ENCODE measurements around the gene MIEF1.

MIEF1 gene

GRCh38 chr22:39515266-39516050 is 13.4 kb downstream of the MIEF1 start:
- peaks cover 66% of the 10 kb centered on the region for H3K36me3 Mint-ChIP-seq (ENCODE audit: low read depth)
- DNase-seq = no peak
- H3K4me1 Mint-ChIP-seq = peaks cover 31% of the 10 kb centered on the region
- H3K9me3 Mint-ChIP-seq = no peaks in the 10 kb centered on the region
- H3K4me3 Mint-ChIP-seq = no peak overlapping the region
- H3K27ac Mint-ChIP-seq = no peak overlapping the region
- no peak for TF ChIP-seq CTCF (IDR thresholded peaks at IDR 0.05)
- H3K27me3 Mint-ChIP-seq (ENCODE audit: low read depth, poor library complexity) = peaks cover 3% of the 10 kb centered on the region

- no peak for TF ChIP-seq CTCF (IDR thresholded peaks at IDR 0.05)
- no peaks in the 10 kb centered on the region for H3K9me3 Mint-ChIP-seq
- H3K36me3 Mint-ChIP-seq (ENCODE audit: low read depth) = peaks cover 67% of the 10 kb centered on the region
- H3K4me3 Mint-ChIP-seq = peak overlapping the region; percentile 44
- H3K27me3 Mint-ChIP-seq (ENCODE audit: low read depth, poor library complexity) = peaks cover 3% of the 10 kb centered on the region
- H3K4me1 Mint-ChIP-seq = peaks cover 45% of the 10 kb centered on the region
- peak overlapping the region; percentile 66 for H3K27ac Mint-ChIP-seq
- no peak for DNase-seq
Observed at GRCh38 chr22:39517470-39517869, 15.4 kb downstream of the MIEF1 start.

- Mint-ChIP-seq H3K4me3 (peak overlapping the region; percentile 96), H3K36me3 (ENCODE audit: low read depth) (peaks cover 69% of the 10 kb centered on the region), H3K9me3 (no peaks in the 10 kb centered on the region), H3K27ac (peak overlapping the region; percentile 98), H3K27me3 (ENCODE audit: low read depth, poor library complexity) (peaks cover 6% of the 10 kb centered on the region), H3K4me1 (peaks cover 53% of the 10 kb centered on the region)
- TF ChIP-seq CTCF (IDR thresholded peaks at IDR 0.05) = no peak
- no peak for DNase-seq
Observed at GRCh38 chr22:39518144-39518786, 16.2 kb downstream of the MIEF1 start.

GRCh38 chr22:39518996-39519680 is 17.0 kb downstream of the MIEF1 start:
- Mint-ChIP-seq H3K27me3 (ENCODE audit: low read depth, poor library complexity) (peaks cover 7% of the 10 kb centered on the region), H3K36me3 (ENCODE audit: low read depth) (peaks cover 64% of the 10 kb centered on the region), H3K4me3 (peak overlapping the region; percentile 96), H3K9me3 (no peaks in the 10 kb centered on the region), H3K27ac (peak overlapping the region; percentile 98), H3K4me1 (peaks cover 58% of the 10 kb centered on the region)
- DNase-seq = no peak
- no peak for TF ChIP-seq CTCF (IDR thresholded peaks at IDR 0.05)

- Mint-ChIP-seq H3K27me3 (ENCODE audit: low read depth, poor library complexity) (peaks cover 7% of the 10 kb centered on the region), H3K4me3 (peak overlapping the region; percentile 96), H3K36me3 (ENCODE audit: low read depth) (peaks cover 64% of the 10 kb centered on the region), H3K4me1 (peaks cover 59% of the 10 kb centered on the region), H3K9me3 (no peaks in the 10 kb centered on the region), H3K27ac (peak overlapping the region; percentile 100)
- TF ChIP-seq CTCF (IDR thresholded peaks at IDR 0.05) = peak; percentile 10
- DNase-seq = peak; percentile 94
Observed at GRCh38 chr22:39519681-39520225, 17.7 kb downstream of the MIEF1 start.
